Lower leg skin (tissue), 3 donors: ENCODE data around the gene GPR45.

Source experiments
- CTCF ChIP-seq, 3 donors: fragments of 450-650 bp; IDR thresholded peaks; one replicate each; pipeline ENCODE4 v1.5.1; 2016; ENCODE audit warnings: antibody characterized with exemption in 3 of 3, mild to moderate bottlenecking in 3 of 3, moderate library complexity in 2 of 3
- POLR2A ChIP-seq, 2 donors: fragments of 450-650 bp; IDR thresholded peaks; one replicate each; pipeline ENCODE4 v1.6.1; 2016 to 2017; ENCODE audit warnings: antibody characterized with exemption in 2 of 2, mild to moderate bottlenecking in 1 of 2, moderate library complexity in 1 of 2

GRCh38 chr2:105290981-105291660 is 49.6 kb downstream of the GPR45 start:
- TF ChIP-seq CTCF (IDR thresholded peaks at IDR 0.05), result no peak
- TF ChIP-seq POLR2A (IDR thresholded peaks at IDR 0.05), result no peak
